Measurements from ENCODE around the gene UGT2A2.
A peak's percentile ranks its signal among the peaks of the same experiment; 100 is the strongest.

Gene UGT2A2

GRCh38 chr4:69640289-69640688 is 847 bp upstream of the UGT2A2 start:
- H4K20me1 ChIP-seq (ENCODE audit: insufficient read depth, low read length): no peaks in the 10 kb centered on the region
- H3K27me3 ChIP-seq (ENCODE audit: insufficient read depth, low read length, poor library complexity): no peaks in the 10 kb centered on the region
- no peaks in the 10 kb centered on the region for H3K79me2 ChIP-seq (ENCODE audit: insufficient read depth, low read length)
- H3K4me2 ChIP-seq (ENCODE audit: insufficient read depth, low read length): no peak overlapping the region
- no peaks in the 10 kb centered on the region for H3K9me3 ChIP-seq (ENCODE audit: insufficient read depth, low read length, severe bottlenecking)
- no peak overlapping the region for H3K27ac ChIP-seq (ENCODE audit: low read length)
- no peak overlapping the region for H3K9ac ChIP-seq (ENCODE audit: low read depth, low read length)
- TF ChIP-seq EZH2 (IDR thresholded peaks at IDR 0.05; ENCODE audit: borderline replicate concordance, low read depth, low read length, severe bottlenecking) (no peak), CTCF (IDR thresholded peaks at IDR 0.05; ENCODE audit: borderline replicate concordance, extremely low read depth, low read length, poor library complexity, severe bottlenecking) (no peak)
- ATAC-seq (ENCODE audit: insufficient read depth, low read depth) (no peak), DNase-seq (no peak)
- no peaks in the 10 kb centered on the region for H3K4me1 ChIP-seq (ENCODE audit: insufficient read depth, low read length)
- no peaks in the 10 kb centered on the region for H3K36me3 ChIP-seq (ENCODE audit: insufficient read depth, low read length)
- H3K4me3 ChIP-seq (ENCODE audit: low read depth in 1 of 2, low read length in 2 of 2): no peak overlapping the region
- H2AFZ ChIP-seq (ENCODE audit: low read depth, low read length): no peak overlapping the region

- H3K4me1 ChIP-seq (ENCODE audit: insufficient read depth, low read length): no peaks in the 10 kb centered on the region
- no peak overlapping the region for H2AFZ ChIP-seq (ENCODE audit: low read depth, low read length)
- H3K4me3 ChIP-seq (ENCODE audit: low read depth in 1 of 2, low read length in 2 of 2): no peak overlapping the region
- no peak overlapping the region for H3K27ac ChIP-seq (ENCODE audit: low read length)
- H3K36me3 ChIP-seq (ENCODE audit: insufficient read depth, low read length): no peaks in the 10 kb centered on the region
- ATAC-seq (ENCODE audit: insufficient read depth, low read depth): no peak
- TF ChIP-seq CTCF (IDR thresholded peaks at IDR 0.05; ENCODE audit: borderline replicate concordance, extremely low read depth, low read length, poor library complexity, severe bottlenecking) (peak; percentile 52), EZH2 (IDR thresholded peaks at IDR 0.05; ENCODE audit: borderline replicate concordance, low read depth, low read length, severe bottlenecking) (no peak)
- H3K9me3 ChIP-seq (ENCODE audit: insufficient read depth, low read length, severe bottlenecking): no peaks in the 10 kb centered on the region
- no peak overlapping the region for H3K9ac ChIP-seq (ENCODE audit: low read depth, low read length)
- H3K27me3 ChIP-seq (ENCODE audit: insufficient read depth, low read length, poor library complexity): no peaks in the 10 kb centered on the region
- H4K20me1 ChIP-seq (ENCODE audit: insufficient read depth, low read length): no peaks in the 10 kb centered on the region
- no peak for DNase-seq
- H3K4me2 ChIP-seq (ENCODE audit: insufficient read depth, low read length): no peak overlapping the region
- H3K79me2 ChIP-seq (ENCODE audit: insufficient read depth, low read length): no peaks in the 10 kb centered on the region
Observed at GRCh38 chr4:69617083-69617694, 22.3 kb downstream of the UGT2A2 start.

- TF ChIP-seq CTCF (IDR thresholded peaks at IDR 0.05; ENCODE audit: borderline replicate concordance, extremely low read depth, low read length, poor library complexity, severe bottlenecking) (no peak), EZH2 (IDR thresholded peaks at IDR 0.05; ENCODE audit: borderline replicate concordance, low read depth, low read length, severe bottlenecking) (no peak)
- ATAC-seq (ENCODE audit: insufficient read depth, low read depth): no peak
Observed at GRCh38 chr4:69610484-69610883, 29.0 kb downstream of the UGT2A2 start.

More at GRCh38 chr4:69610484-69610883, 29.0 kb downstream of the UGT2A2 start:
- H2AFZ ChIP-seq (ENCODE audit: low read depth, low read length): no peak overlapping the region
- no peaks in the 10 kb centered on the region for H3K9me3 ChIP-seq (ENCODE audit: insufficient read depth, low read length, severe bottlenecking)
- DNase-seq: no peak
- no peak overlapping the region for H3K4me2 ChIP-seq (ENCODE audit: insufficient read depth, low read length)
- no peaks in the 10 kb centered on the region for H3K36me3 ChIP-seq (ENCODE audit: insufficient read depth, low read length)
- no peak overlapping the region for H3K27ac ChIP-seq (ENCODE audit: low read length)
- H3K9ac ChIP-seq (ENCODE audit: low read depth, low read length): no peak overlapping the region
- no peak overlapping the region for H3K4me3 ChIP-seq (ENCODE audit: low read depth in 1 of 2, low read length in 2 of 2)
- no peaks in the 10 kb centered on the region for H4K20me1 ChIP-seq (ENCODE audit: insufficient read depth, low read length)
- H3K79me2 ChIP-seq (ENCODE audit: insufficient read depth, low read length): no peaks in the 10 kb centered on the region
- H3K27me3 ChIP-seq (ENCODE audit: insufficient read depth, low read length, poor library complexity): no peaks in the 10 kb centered on the region
- H3K4me1 ChIP-seq (ENCODE audit: insufficient read depth, low read length): no peaks in the 10 kb centered on the region

Data from DND-41 (cell line).